HL-60 (cell line): Measurements from ENCODE around the gene SUPV3L1.

ENCODE experiments used
- CTCF ChIP-seq: IDR thresholded peaks from one replicate; pipeline ENCODE4 v1.5.1; 2011; ENCODE audit warnings: low read length, control low read depth, inconsistent platforms; ENCODE audit not compliant: insufficient read depth
- GABPA ChIP-seq: IDR thresholded peaks from 2 replicates; pipeline ENCODE4 v1.6.1; 2012; ENCODE audit warnings: low read depth
- REST ChIP-seq: IDR thresholded peaks from 2 replicates; pipeline ENCODE4 v1.6.1; 2012; ENCODE audit warnings: low read depth; ENCODE audit not compliant: insufficient replicate concordance

GRCh38 chr10:69202332-69202731 is 22.3 kb downstream of the SUPV3L1 start:
- TF ChIP-seq CTCF: no peak
- no peak for TF ChIP-seq GABPA
- TF ChIP-seq REST: no peak
